Skeletal muscle tissue (tissue), 4 donors: Measurements from ENCODE around the gene SFT2D1. TPM values are rescaled to one million over a fixed set of nuclear protein-coding genes. Genes with fewer than 3 reads are reported as not detected.

ENCODE experiments used
- H3K27ac ChIP-seq: one replicate; pipeline ENCODE4 v1.7.0; 2013; ENCODE audit warnings: mild to moderate bottlenecking, low read depth, low read length, inconsistent platforms
- H3K27me3 ChIP-seq, 3 donors: one replicate each; pipeline ENCODE4 v1.7.0; 2013; ENCODE audit warnings: low read length in 3 of 3; ENCODE audit not compliant: control insufficient read depth in 3 of 3, insufficient read depth in 3 of 3
- H3K36me3 ChIP-seq, 3 donors: one replicate each; pipeline ENCODE4 v1.7.0; 2013; ENCODE audit warnings: low read length in 3 of 3; ENCODE audit not compliant: control insufficient read depth in 3 of 3, insufficient read depth in 3 of 3
- H3K4me1 ChIP-seq, 3 donors: one replicate each; pipeline ENCODE4 v1.7.0; 2013; ENCODE audit warnings: low read length in 3 of 3, mild to moderate bottlenecking in 3 of 3; ENCODE audit not compliant: control insufficient read depth in 3 of 3, insufficient read depth in 3 of 3
- H3K4me3 ChIP-seq, 3 donors: one replicate each; pipeline ENCODE4 v1.7.0; 2013; ENCODE audit warnings: low read length in 3 of 3
- H3K9ac ChIP-seq, 3 donors: one replicate each; pipeline ENCODE4 v1.7.0; 2013; ENCODE audit warnings: low read length in 3 of 3, mild to moderate bottlenecking in 3 of 3, moderate library complexity in 2 of 3, low read depth in 1 of 3
- H3K9me3 ChIP-seq, 3 donors: one replicate each; pipeline ENCODE4 v1.7.0; 2013; ENCODE audit warnings: low read length in 3 of 3; ENCODE audit not compliant: control insufficient read depth in 3 of 3
- total RNA-seq: library from RNA; depleted of rRNA; stranded (reverse); fragments of >200 nt; gene quantifications from one replicate; pipeline ENCODE4 v1.2.3, GENCODE V29; 2014
- donor health status: Osteomylitis.

The SFT2D1 gene
- total RNA-seq, 1 donor from 2014 or later: 20.9 TPM

- Histone ChIP-seq H3K9ac (peak overlapping the region; percentile 90 to 98 (median 97)), H3K36me3 (peaks cover 0 to 2% (median 0%) of the 10 kb centered on the region in 3 donors), H3K27ac (peak overlapping the region; percentile 98), H3K9me3 (no peaks in the 10 kb centered on the region), H3K4me3 (peak overlapping the region; percentile 88 to 98 (median 93)), H3K4me1 (peaks cover 8 to 28% (median 12%) of the 10 kb centered on the region in 3 donors), H3K27me3 (no peaks in the 10 kb centered on the region)
Observed at GRCh38 chr6:166381733-166382499, 39.6 kb upstream of the SFT2D1 start.

GRCh38 chr6:166381381-166381732, 39.0 kb upstream of the SFT2D1 start:
- Histone ChIP-seq H3K27me3 (no peaks in the 10 kb centered on the region), H3K9me3 (no peaks in the 10 kb centered on the region), H3K27ac (peak overlapping the region; percentile 98), H3K4me3 (peak overlapping the region; percentile 88 to 98 (median 93)), H3K9ac (peak overlapping the region; percentile 90 to 98 (median 97)), H3K4me1 (peaks cover 8 to 28% (median 12%) of the 10 kb centered on the region in 3 donors), H3K36me3 (peaks cover 0 to 2% (median 0%) of the 10 kb centered on the region in 3 donors)

GRCh38 chr6:166379800-166380199, 37.5 kb upstream of the SFT2D1 start:
- Histone ChIP-seq H3K9ac (peak overlapping the region in 2 of 3 donors; percentile 10 to 57), H3K36me3 (peaks cover 0 to 2% (median 0%) of the 10 kb centered on the region in 3 donors), H3K9me3 (no peaks in the 10 kb centered on the region), H3K4me3 (no peak overlapping the region), H3K27ac (peak overlapping the region; percentile 53), H3K4me1 (peaks cover 8 to 28% (median 12%) of the 10 kb centered on the region in 3 donors), H3K27me3 (no peaks in the 10 kb centered on the region)

- Histone ChIP-seq H3K9ac (no peak overlapping the region), H3K4me3 (no peak overlapping the region), H3K27me3 (no peaks in the 10 kb centered on the region), H3K4me1 (peaks cover 8 to 28% (median 12%) of the 10 kb centered on the region in 3 donors), H3K9me3 (no peaks in the 10 kb centered on the region), H3K36me3 (peaks cover 0 to 2% (median 0%) of the 10 kb centered on the region in 3 donors), H3K27ac (no peak overlapping the region)
Observed at GRCh38 chr6:166379103-166379586, 36.8 kb upstream of the SFT2D1 start.

- no peaks in the 10 kb centered on the region for H3K9me3 ChIP-seq
- no peak overlapping the region for H3K4me3 ChIP-seq
- H3K36me3 ChIP-seq: peaks cover 0 to 2% (median 0%) of the 10 kb centered on the region in 3 donors
- H3K4me1 ChIP-seq: peaks cover 8 to 21% (median 12%) of the 10 kb centered on the region in 3 donors
- no peak overlapping the region for H3K9ac ChIP-seq
- no peak overlapping the region for H3K27ac ChIP-seq
- H3K27me3 ChIP-seq: no peaks in the 10 kb centered on the region
Observed at GRCh38 chr6:166377721-166378120, 35.4 kb upstream of the SFT2D1 start.

- H3K36me3 ChIP-seq: peaks cover 0 to 2% (median 0%) of the 10 kb centered on the region in 3 donors
Observed at GRCh38 chr6:166375013-166375412, 32.7 kb upstream of the SFT2D1 start.

GRCh38 chr6:166370489-166370888, 28.1 kb upstream of the SFT2D1 start:
- H3K9ac ChIP-seq: no peak overlapping the region
- H3K9me3 ChIP-seq: no peaks in the 10 kb centered on the region
- H3K27ac ChIP-seq: no peak overlapping the region
- peaks cover 0 to 7% (median 6%) of the 10 kb centered on the region in 3 donors for H3K36me3 ChIP-seq
- H3K27me3 ChIP-seq: no peaks in the 10 kb centered on the region
- no peak overlapping the region for H3K4me3 ChIP-seq
- H3K4me1 ChIP-seq: peaks cover 0 to 5% (median 4%) of the 10 kb centered on the region in 3 donors

More at GRCh38 chr6:166375013-166375412, 32.7 kb upstream of the SFT2D1 start:
- Histone ChIP-seq H3K27ac (no peak overlapping the region), H3K4me1 (peaks cover 3 to 4% (median 4%) of the 10 kb centered on the region in 3 donors), H3K9me3 (no peaks in the 10 kb centered on the region), H3K4me3 (no peak overlapping the region), H3K9ac (no peak overlapping the region), H3K27me3 (no peaks in the 10 kb centered on the region)

- peaks cover 6 to 9% (median 6%) of the 10 kb centered on the region in 3 donors for H3K4me1 ChIP-seq
- H3K36me3 ChIP-seq: peaks cover 0 to 7% (median 6%) of the 10 kb centered on the region in 3 donors
- H3K27ac ChIP-seq: no peak overlapping the region
- H3K27me3 ChIP-seq: no peaks in the 10 kb centered on the region
- no peaks in the 10 kb centered on the region for H3K9me3 ChIP-seq
- H3K4me3 ChIP-seq: no peak overlapping the region
- no peak overlapping the region for H3K9ac ChIP-seq
Observed at GRCh38 chr6:166369782-166370181, 27.4 kb upstream of the SFT2D1 start.

- Histone ChIP-seq H3K36me3 (peaks cover 2 to 21% (median 6%) of the 10 kb centered on the region in 3 donors), H3K9ac (no peak overlapping the region), H3K27ac (no peak overlapping the region), H3K27me3 (no peaks in the 10 kb centered on the region), H3K4me3 (no peak overlapping the region), H3K9me3 (no peaks in the 10 kb centered on the region), H3K4me1 (peaks cover 15 to 27% (median 25%) of the 10 kb centered on the region in 3 donors)
Observed at GRCh38 chr6:166366921-166367320, 24.6 kb upstream of the SFT2D1 start.

GRCh38 chr6:166365806-166366205, 23.5 kb upstream of the SFT2D1 start:
- Histone ChIP-seq H3K27me3 (no peaks in the 10 kb centered on the region), H3K4me1 (peaks cover 15 to 31% (median 27%) of the 10 kb centered on the region in 3 donors), H3K9me3 (no peaks in the 10 kb centered on the region), H3K36me3 (peaks cover 2 to 21% (median 6%) of the 10 kb centered on the region in 3 donors), H3K9ac (no peak overlapping the region), H3K4me3 (no peak overlapping the region), H3K27ac (peak overlapping the region; percentile 94)
